ENCODE results near the gene GRIK2.

DNA sequence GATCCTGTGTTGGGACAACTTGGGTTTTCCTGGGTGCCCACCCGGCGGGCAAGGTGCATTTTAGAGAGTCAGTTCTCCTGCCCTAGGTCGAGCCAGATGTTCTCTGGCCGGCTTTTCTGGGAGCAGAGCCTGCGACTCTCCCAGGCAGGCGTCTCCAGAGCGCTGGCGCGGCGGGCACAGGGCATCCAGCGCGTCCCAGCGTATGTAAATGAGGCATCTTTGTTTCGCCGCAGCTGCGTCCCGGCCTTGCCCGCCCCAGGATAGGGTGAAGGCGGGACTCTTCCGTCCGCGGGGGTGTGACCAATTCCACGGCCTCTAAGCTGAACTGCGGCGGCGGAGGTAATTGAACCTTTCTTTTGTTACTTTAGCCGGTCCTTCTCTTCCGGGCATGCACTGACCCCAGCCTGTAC lies 9.1 kb downstream of the GRIK2 start:
- TF ChIP-seq, protein P1, sequence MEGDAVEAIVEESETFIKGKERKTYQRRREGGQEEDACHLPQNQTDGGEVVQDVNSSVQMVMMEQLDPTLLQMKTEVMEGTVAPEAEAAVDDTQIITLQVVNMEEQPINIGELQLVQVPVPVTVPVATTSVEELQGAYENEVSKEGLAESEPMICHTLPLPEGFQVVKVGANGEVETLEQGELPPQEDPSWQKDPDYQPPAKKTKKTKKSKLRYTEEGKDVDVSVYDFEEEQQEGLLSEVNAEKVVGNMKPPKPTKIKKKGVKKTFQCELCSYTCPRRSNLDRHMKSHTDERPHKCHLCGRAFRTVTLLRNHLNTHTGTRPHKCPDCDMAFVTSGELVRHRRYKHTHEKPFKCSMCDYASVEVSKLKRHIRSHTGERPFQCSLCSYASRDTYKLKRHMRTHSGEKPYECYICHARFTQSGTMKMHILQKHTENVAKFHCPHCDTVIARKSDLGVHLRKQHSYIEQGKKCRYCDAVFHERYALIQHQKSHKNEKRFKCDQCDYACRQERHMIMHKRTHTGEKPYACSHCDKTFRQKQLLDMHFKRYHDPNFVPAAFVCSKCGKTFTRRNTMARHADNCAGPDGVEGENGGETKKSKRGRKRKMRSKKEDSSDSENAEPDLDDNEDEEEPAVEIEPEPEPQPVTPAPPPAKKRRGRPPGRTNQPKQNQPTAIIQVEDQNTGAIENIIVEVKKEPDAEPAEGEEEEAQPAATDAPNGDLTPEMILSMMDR (IDR thresholded peaks at IDR 0.05) = no peak
- TF ChIP-seq POLR2AphosphoS5 (IDR thresholded peaks at IDR 0.05) = no peak
